ENCODE results near the gene HAPLN2.

GRCh38 chr1:156571261-156571852 lies 47.9 kb upstream of the HAPLN2 start:
- TF ChIP-seq, protein P1, sequence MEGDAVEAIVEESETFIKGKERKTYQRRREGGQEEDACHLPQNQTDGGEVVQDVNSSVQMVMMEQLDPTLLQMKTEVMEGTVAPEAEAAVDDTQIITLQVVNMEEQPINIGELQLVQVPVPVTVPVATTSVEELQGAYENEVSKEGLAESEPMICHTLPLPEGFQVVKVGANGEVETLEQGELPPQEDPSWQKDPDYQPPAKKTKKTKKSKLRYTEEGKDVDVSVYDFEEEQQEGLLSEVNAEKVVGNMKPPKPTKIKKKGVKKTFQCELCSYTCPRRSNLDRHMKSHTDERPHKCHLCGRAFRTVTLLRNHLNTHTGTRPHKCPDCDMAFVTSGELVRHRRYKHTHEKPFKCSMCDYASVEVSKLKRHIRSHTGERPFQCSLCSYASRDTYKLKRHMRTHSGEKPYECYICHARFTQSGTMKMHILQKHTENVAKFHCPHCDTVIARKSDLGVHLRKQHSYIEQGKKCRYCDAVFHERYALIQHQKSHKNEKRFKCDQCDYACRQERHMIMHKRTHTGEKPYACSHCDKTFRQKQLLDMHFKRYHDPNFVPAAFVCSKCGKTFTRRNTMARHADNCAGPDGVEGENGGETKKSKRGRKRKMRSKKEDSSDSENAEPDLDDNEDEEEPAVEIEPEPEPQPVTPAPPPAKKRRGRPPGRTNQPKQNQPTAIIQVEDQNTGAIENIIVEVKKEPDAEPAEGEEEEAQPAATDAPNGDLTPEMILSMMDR (IDR thresholded peaks at IDR 0.05), result no peak
- no peak for TF ChIP-seq POLR2A (IDR thresholded peaks at IDR 0.05)

All from esophagus squamous epithelium (tissue), 4 donors.